ENCODE data around the gene CALHM6.

- TF ChIP-seq USF2 (IDR thresholded peaks at IDR 0.05; ENCODE audit: borderline replicate concordance, low read depth, low read length) (no peak), IRF5 (IDR thresholded peaks at IDR 0.05; ENCODE audit: borderline replicate concordance) (no peak), USF1 (IDR thresholded peaks at IDR 0.05; ENCODE audit: borderline replicate concordance, extremely low read length, insufficient read depth, low read depth, low read length) (no peak)
Measured at GRCh38 chr6:116426551-116426950, 34.6 kb upstream of the CALHM6 start.

All from GM12878 (cell line).